ENCODE data around the gene AGAP3. TPM values are rescaled to one million over a fixed set of nuclear protein-coding genes. Genes with fewer than 3 reads are reported as not detected.

The AGAP3 gene
- total RNA-seq, 1 experiment from 2014 or later = 138 TPM

DNA sequence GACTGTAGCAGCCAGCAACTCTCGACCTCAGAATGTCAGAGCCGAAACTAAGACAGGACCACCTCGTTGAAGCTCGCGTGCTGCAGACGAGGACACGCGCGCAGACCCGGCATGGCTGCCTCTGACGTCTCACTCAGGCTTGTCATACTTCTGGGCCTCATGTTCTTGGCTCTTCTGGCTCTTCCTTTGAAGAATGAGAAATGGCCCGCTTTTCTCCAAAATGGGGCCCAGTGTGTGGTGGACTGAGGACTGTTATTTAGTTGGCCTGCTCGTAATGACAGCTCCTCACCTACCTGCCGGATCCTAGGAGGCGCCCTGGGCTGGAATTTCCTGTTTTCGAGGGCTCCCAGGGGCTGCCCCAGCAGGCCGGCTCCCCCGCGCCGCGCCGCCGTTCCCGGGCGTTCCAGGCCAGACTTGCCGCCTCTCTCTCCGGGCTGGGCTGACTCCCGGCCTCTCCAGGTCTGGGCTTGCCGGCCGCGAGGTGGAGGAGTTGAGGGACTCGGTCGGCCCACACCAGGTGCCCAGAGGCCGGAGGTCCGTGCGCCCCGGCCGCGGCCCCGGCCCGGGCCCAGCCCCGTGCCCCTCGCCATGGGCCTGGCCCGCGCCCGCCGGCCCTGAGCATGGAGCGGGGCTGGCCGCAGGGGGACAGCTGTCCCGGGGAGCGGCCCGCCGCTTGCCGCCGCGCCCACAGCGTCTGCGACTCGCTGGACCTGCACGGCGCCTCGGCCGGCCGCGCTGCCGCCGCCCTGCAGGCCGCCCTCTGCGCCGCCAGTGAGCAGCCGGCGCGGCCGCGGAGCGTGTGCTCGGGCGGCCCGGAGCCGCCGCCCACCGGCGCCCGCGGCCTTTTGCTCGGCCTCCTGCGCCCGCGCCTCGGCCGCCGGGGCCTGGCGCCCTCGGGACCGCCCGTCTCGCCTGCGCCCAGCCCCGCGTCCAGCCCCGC, 28.1 kb downstream of the AGAP3 start:
- POLR2A ChIA-PET = interaction anchor here (0.8 to 8.4 kb wide), 12 partner anchors 10 to 113 kb away, joined by 3 to 128 read pairs (median 4); partner anchors contain the start of genes ABCB8, ABCF2, AGAP3 and FASTK
- Mint-ChIP-seq H3K4me3 (ENCODE audit: unreplicated experiment) (peak overlapping the region; percentile 63), H3K36me3 (ENCODE audit: insufficient read depth, unreplicated experiment) (peaks cover 31% of the 10 kb centered on the region), H3K27ac (ENCODE audit: low read depth, unreplicated experiment) (peak overlapping the region; percentile 59), H3K9me3 (ENCODE audit: unreplicated experiment) (no peaks in the 10 kb centered on the region), H3K27me3 (ENCODE audit: insufficient read depth, unreplicated experiment) (no peaks in the 10 kb centered on the region), H3K4me1 (ENCODE audit: insufficient read depth, unreplicated experiment) (peaks cover 37% of the 10 kb centered on the region)
- DNase-seq (ENCODE audit: unreplicated experiment) = peak; percentile 59
- no peak for TF ChIP-seq CTCF (IDR thresholded peaks at IDR 0.05; ENCODE audit: unreplicated experiment)
- no TSS peak for BruUV-seq (replicated peaks)
- CTCF ChIA-PET = interaction anchor here (0.7 to 15.6 kb wide), 9 partner anchors 9 to 216 kb away, joined by 3 to 315 read pairs (median 8); partner anchors contain the start of genes AGAP3, CDK5, SLC4A2 and TMUB1
- intact Hi-C loops (cut with micrococcal nuclease) = loop anchor here (5.0 kb wide), 2 partner anchors 147 to 337 kb away; no protein-coding TSS in a partner anchor

- intact Hi-C loops (cut with micrococcal nuclease) = no loop called here
- BruUV-seq (replicated peaks) = no TSS peak
- H3K9me3 Mint-ChIP-seq (ENCODE audit: unreplicated experiment) = no peaks in the 10 kb centered on the region
- peak overlapping the region; percentile 84 for H3K27ac Mint-ChIP-seq (ENCODE audit: low read depth, unreplicated experiment)
- peaks cover 33% of the 10 kb centered on the region for H3K4me1 Mint-ChIP-seq (ENCODE audit: insufficient read depth, unreplicated experiment)
- peak; percentile 15 for DNase-seq (ENCODE audit: unreplicated experiment)
- ChIA-PET CTCF (interaction anchor here (0.6 to 15.6 kb wide), 8 partner anchors 8 to 216 kb away, joined by 3 to 315 read pairs (median 5); partner anchors contain the start of genes AGAP3 and TMUB1), POLR2A (interaction anchor here (0.6 to 8.4 kb wide), 14 partner anchors 8 to 226 kb away, joined by 3 to 128 read pairs (median 6); partner anchors contain the start of genes ABCB8, ABCF2, AGAP3 and CDK5)
- H3K36me3 Mint-ChIP-seq (ENCODE audit: insufficient read depth, unreplicated experiment) = peaks cover 31% of the 10 kb centered on the region
- peak overlapping the region; percentile 85 for H3K4me3 Mint-ChIP-seq (ENCODE audit: unreplicated experiment)
- TF ChIP-seq CTCF (IDR thresholded peaks at IDR 0.05; ENCODE audit: unreplicated experiment) = no peak
- H3K27me3 Mint-ChIP-seq (ENCODE audit: insufficient read depth, unreplicated experiment) = no peaks in the 10 kb centered on the region
Observed at GRCh38 chr7:151115121-151115835, 29.0 kb downstream of the AGAP3 start.

GRCh38 chr7:151115836-151116418, 29.7 kb downstream of the AGAP3 start:
- intact Hi-C loops (cut with micrococcal nuclease) = no loop called here
- Mint-ChIP-seq H3K4me1 (ENCODE audit: insufficient read depth, unreplicated experiment) (peaks cover 28% of the 10 kb centered on the region), H3K36me3 (ENCODE audit: insufficient read depth, unreplicated experiment) (peaks cover 35% of the 10 kb centered on the region), H3K27me3 (ENCODE audit: insufficient read depth, unreplicated experiment) (no peaks in the 10 kb centered on the region), H3K27ac (ENCODE audit: low read depth, unreplicated experiment) (peak overlapping the region; percentile 84), H3K9me3 (ENCODE audit: unreplicated experiment) (no peaks in the 10 kb centered on the region), H3K4me3 (ENCODE audit: unreplicated experiment) (peak overlapping the region; percentile 85)
- ChIA-PET POLR2A (interaction anchor here (0.6 to 8.4 kb wide), 17 partner anchors 8 to 225 kb away, joined by 3 to 128 read pairs (median 4); partner anchors contain the start of genes ABCB8, ABCF2, AGAP3 and CDK5), CTCF (interaction anchor here (0.5 to 15.6 kb wide), 9 partner anchors 9 to 1882 kb away, joined by 3 to 315 read pairs (median 4); partner anchors contain the start of genes ABCB8, AGAP3 and TMUB1)
- no TSS peak for BruUV-seq (replicated peaks)
- peak; percentile 84 for DNase-seq (ENCODE audit: unreplicated experiment)
- TF ChIP-seq CTCF (IDR thresholded peaks at IDR 0.05; ENCODE audit: unreplicated experiment) = no peak

All from MCF 10A (cell line).